ENCODE measurements around the gene PLCB1.

PLCB1 gene

GRCh38 chr20:8504030-8504429 is 372.0 kb downstream of the PLCB1 start:
- H3K36me3 ChIP-seq (ENCODE audit: control insufficient read depth, insufficient read depth, low read length) = no peaks in the 10 kb centered on the region
- no peak overlapping the region for H3K4me3 ChIP-seq (replicated peaks; ENCODE audit: low read depth, low read length)
- no peak for TF ChIP-seq CTCF (IDR thresholded peaks at IDR 0.05; ENCODE audit: insufficient read depth, low read length, poor library complexity, severe bottlenecking)
- DNase-seq (ENCODE audit: extremely low read depth, insufficient read length) = no peak
- no peaks in the 10 kb centered on the region for H3K27me3 ChIP-seq (replicated peaks; ENCODE audit: control insufficient read depth, insufficient read depth, low read length)

GRCh38 chr20:8505476-8506200 is 373.6 kb downstream of the PLCB1 start:
- Histone ChIP-seq H3K36me3 (ENCODE audit: control insufficient read depth, insufficient read depth, low read length) (no peaks in the 10 kb centered on the region), H3K4me3 (replicated peaks; ENCODE audit: low read depth, low read length) (no peak overlapping the region), H3K27me3 (replicated peaks; ENCODE audit: control insufficient read depth, insufficient read depth, low read length) (no peaks in the 10 kb centered on the region)
- TF ChIP-seq CTCF (IDR thresholded peaks at IDR 0.05; ENCODE audit: insufficient read depth, low read length, poor library complexity, severe bottlenecking) = no peak
- DNase-seq (ENCODE audit: extremely low read depth, insufficient read length) = no peak

DNA sequence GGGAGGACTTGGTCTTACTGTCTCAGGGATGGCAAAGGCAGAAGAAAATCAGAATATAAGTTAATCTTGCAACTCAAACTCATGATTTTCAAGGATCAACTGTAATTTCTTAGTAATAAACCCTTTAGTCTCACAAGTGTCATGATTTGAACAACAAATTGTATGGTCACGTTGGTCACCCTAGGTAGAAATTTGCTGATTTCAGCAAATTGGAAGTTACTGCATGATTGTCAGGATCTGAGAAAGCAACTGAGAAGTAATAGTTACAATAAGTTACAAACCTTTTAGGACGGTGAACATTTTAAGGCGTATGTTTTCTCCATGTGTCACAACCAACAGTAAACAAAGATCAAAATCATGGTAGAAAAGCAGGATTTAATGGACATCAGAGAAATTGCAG is 375.2 kb downstream of the PLCB1 start:
- no peak for TF ChIP-seq CTCF (IDR thresholded peaks at IDR 0.05; ENCODE audit: insufficient read depth, low read length, poor library complexity, severe bottlenecking)

DNA sequence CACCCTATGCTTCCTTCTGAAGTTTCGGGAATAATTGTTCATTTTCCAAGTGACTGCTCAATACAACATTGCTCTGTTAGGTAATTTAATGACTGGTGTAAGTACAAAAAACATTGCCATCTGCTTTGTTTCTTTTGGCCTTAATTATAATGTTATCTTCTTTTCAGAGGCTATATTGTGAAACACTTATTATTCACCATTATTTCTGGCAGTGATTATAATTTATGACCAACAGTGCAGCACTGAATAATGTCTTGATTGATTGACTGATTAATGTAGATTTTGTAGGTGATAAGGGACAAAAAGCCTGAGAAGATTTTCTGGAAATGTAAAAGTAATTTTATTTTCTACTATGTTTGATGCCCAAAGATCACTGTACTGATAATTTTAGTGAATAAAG is 377.7 kb downstream of the PLCB1 start:
- no peak for DNase-seq (ENCODE audit: extremely low read depth, insufficient read length)
- no peaks in the 10 kb centered on the region for H3K27me3 ChIP-seq (replicated peaks; ENCODE audit: control insufficient read depth, insufficient read depth, low read length)
- H3K36me3 ChIP-seq (ENCODE audit: control insufficient read depth, insufficient read depth, low read length) = no peaks in the 10 kb centered on the region
- H3K4me3 ChIP-seq (replicated peaks; ENCODE audit: low read depth, low read length) = no peak overlapping the region
- TF ChIP-seq CTCF (IDR thresholded peaks at IDR 0.05; ENCODE audit: insufficient read depth, low read length, poor library complexity, severe bottlenecking) = no peak

More for the DNA sequence above, 375.2 kb downstream of the PLCB1 start:
- H3K27me3 ChIP-seq (replicated peaks; ENCODE audit: control insufficient read depth, insufficient read depth, low read length) = no peaks in the 10 kb centered on the region
- no peak for DNase-seq (ENCODE audit: extremely low read depth, insufficient read length)
- no peaks in the 10 kb centered on the region for H3K36me3 ChIP-seq (ENCODE audit: control insufficient read depth, insufficient read depth, low read length)
- H3K4me3 ChIP-seq (replicated peaks; ENCODE audit: low read depth, low read length) = no peak overlapping the region

GRCh38 chr20:8510808-8511207 is 378.7 kb downstream of the PLCB1 start:
- Histone ChIP-seq H3K36me3 (ENCODE audit: control insufficient read depth, insufficient read depth, low read length) (no peaks in the 10 kb centered on the region), H3K4me3 (replicated peaks; ENCODE audit: low read depth, low read length) (no peak overlapping the region), H3K27me3 (replicated peaks; ENCODE audit: control insufficient read depth, insufficient read depth, low read length) (no peaks in the 10 kb centered on the region)
- no peak for DNase-seq (ENCODE audit: extremely low read depth, insufficient read length)
- no peak for TF ChIP-seq CTCF (IDR thresholded peaks at IDR 0.05; ENCODE audit: insufficient read depth, low read length, poor library complexity, severe bottlenecking)

DNA sequence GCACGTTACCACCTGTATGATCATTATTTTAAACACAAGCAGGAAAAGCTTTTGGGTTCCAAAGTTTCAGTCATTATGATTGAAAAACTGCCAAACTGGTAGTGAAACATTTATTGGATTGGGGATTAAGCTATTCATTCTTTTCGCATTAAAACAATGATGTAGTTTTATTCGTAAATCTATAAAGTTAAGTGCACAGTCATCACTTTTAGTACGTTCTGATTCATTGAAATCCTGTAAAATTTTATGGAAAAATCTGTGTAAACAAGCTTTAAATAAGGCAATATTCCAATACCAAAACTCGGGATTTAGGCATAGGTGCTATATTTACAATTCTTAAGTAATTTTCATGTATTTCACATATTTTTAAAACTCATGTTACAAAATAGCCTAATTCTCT is 379.9 kb downstream of the PLCB1 start:
- no peak overlapping the region for H3K4me3 ChIP-seq (replicated peaks; ENCODE audit: low read depth, low read length)
- no peak for DNase-seq (ENCODE audit: extremely low read depth, insufficient read length)
- no peak for TF ChIP-seq CTCF (IDR thresholded peaks at IDR 0.05; ENCODE audit: insufficient read depth, low read length, poor library complexity, severe bottlenecking)
- H3K36me3 ChIP-seq (ENCODE audit: control insufficient read depth, insufficient read depth, low read length) = no peaks in the 10 kb centered on the region
- no peaks in the 10 kb centered on the region for H3K27me3 ChIP-seq (replicated peaks; ENCODE audit: control insufficient read depth, insufficient read depth, low read length)

Data from GM06990 (cell line).